ENCODE results near the gene MCUR1.

DNA sequence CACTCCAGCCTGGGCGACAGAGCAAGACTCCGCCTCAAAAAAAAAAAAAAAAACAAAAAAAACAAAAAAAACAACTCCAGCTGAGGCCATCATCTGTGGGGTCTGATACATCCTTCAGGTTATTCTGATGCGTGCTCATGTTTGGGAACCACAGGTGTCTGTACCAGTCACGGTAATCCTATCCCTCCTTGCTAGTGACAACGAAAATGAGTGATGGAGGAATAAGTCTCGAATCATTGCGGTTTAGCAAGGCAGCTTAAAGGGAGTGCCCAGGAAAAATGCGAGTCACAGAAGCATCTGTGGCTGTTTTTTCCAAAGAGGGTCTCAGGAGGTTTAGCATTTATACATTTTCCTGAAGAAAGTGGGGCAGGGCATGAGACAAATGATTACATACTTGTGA is 48.8 kb downstream of the MCUR1 start:
- TF ChIP-seq POLR2A (IDR thresholded peaks at IDR 0.05) (no peak), EP300 (IDR thresholded peaks at IDR 0.05) (no peak), POLR2AphosphoS5 (IDR thresholded peaks at IDR 0.05) (no peak)
- TF ChIP-seq, protein P1, sequence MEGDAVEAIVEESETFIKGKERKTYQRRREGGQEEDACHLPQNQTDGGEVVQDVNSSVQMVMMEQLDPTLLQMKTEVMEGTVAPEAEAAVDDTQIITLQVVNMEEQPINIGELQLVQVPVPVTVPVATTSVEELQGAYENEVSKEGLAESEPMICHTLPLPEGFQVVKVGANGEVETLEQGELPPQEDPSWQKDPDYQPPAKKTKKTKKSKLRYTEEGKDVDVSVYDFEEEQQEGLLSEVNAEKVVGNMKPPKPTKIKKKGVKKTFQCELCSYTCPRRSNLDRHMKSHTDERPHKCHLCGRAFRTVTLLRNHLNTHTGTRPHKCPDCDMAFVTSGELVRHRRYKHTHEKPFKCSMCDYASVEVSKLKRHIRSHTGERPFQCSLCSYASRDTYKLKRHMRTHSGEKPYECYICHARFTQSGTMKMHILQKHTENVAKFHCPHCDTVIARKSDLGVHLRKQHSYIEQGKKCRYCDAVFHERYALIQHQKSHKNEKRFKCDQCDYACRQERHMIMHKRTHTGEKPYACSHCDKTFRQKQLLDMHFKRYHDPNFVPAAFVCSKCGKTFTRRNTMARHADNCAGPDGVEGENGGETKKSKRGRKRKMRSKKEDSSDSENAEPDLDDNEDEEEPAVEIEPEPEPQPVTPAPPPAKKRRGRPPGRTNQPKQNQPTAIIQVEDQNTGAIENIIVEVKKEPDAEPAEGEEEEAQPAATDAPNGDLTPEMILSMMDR (IDR thresholded peaks at IDR 0.05) = no peak
